Bone marrow (tissue), 2 donors: Measurements from ENCODE around the gene FGF16.
"Not testable (repeated sequence)": the region's sequence is repeated elsewhere in the genome, so short reads cannot be mapped to it uniquely, and the experiment has no call there.

Experiments
- DNase-seq, 2 donors: peaks; one replicate each; lab custom pipeline; 2025; lab: John Stamatoyannopoulos, UW

FGF16 gene

DNA sequence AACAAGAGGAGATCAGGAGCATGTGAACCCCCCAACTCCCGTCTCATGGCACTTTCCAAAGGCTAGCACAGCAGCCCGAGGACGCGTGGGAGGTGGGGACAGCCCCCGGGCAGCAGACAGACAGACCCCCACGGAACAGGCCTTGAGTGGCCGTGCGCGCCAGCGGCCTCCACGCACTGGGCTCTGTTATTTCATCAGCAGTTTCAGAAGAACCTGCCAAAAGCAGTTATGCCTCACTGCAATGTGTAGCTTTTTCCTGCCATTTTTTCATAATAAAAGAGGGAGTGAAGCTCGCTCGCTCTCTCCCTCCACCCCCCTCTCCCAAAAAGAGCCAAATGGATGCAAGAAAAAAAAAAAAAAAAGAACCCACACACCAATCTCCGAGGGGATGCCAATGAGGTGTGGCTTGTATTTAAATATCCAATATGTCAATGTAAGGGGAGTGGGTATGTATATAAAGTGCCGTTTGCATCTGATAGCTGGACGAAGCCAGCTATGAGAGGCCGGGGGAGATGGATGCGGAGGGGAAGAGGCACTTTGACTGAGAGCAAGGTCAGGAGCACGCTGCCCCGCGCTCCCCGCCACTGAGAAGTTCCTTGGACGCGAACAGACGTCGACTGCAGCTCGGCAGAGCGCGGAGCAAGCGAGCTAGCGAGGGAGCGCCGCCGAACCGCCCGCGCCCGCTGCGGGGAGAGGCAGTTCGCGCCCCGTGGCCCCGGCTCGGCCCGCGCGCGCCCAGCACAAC lies at the start of gene FGF16:
Gene FGF16, plus strand, starts transcription at position 482 of the 745 bp plus-strand sequence. CDS start 286 bp downstream, outside the sequence.
- DNase-seq, result no peak

DNA sequence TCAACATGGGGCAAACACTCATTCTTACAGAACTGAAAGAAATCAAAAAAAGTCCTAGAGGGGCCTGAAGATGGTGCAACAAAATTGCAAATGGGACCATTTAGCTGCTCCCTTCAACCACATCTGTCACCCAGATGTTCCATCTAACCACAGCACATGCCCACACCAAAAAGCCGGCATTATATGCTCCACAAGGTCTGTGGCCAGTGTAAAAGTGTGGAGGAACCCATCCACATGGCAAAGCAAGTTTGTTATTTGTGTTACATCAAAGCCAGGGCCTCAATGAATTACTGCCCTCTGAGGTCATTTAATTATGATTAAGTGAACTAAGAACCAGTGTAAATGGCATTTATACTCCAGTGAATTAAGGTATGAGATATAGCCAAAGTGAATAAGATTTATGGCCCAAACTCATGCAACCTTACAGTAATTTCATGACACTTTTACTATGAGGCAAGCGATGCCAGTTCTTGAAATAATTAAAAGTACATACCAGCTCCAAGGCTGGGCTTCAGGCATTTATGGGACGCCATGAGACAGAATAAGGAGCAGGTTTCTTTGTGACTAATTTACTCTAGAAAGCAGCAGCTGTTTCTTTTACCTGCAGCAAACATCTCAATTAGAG lies 48.7 kb upstream of the FGF16 start:
- no peak for DNase-seq

DNA sequence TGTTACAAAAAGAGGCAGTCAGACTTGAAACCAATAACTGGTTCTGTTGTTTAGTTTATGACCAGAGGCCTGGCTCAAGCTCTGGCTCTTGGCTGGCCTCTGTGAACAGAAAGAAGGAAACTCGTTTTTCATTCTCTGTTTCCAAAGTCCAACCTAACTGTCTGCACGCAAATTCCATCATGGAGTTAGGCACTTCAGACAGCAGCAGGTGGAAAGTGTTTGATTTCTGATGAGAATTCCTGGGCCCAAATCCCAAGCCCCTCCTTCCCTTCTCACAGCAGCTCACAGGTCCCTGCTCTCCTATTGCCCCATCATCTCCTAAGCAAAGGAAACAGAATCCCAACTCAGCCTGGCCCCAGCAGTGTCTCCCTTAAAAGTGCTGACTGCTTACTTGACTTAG lies 42.8 kb upstream of the FGF16 start:
- DNase-seq, result no peak

DNA sequence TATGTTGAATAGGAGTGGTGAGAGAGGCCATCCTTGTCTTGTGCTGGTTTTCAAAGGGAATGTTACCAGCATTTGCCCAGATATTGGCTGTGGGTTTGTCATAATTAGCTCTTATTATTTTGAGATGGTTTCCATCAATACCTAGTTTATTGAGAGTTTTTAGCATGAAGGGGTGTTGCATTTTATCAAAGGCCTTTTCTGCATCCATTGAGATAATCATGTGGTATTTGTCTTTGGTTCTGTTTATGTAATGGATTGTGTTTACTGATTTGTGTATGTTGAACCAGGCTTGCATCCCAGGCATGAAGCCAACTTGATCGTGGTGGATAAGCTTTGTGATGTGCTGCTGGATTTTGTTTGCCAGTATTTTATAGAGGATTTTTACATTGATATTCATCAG lies 39.4 kb upstream of the FGF16 start:
- DNase-seq, result not testable (repeated sequence)

DNA sequence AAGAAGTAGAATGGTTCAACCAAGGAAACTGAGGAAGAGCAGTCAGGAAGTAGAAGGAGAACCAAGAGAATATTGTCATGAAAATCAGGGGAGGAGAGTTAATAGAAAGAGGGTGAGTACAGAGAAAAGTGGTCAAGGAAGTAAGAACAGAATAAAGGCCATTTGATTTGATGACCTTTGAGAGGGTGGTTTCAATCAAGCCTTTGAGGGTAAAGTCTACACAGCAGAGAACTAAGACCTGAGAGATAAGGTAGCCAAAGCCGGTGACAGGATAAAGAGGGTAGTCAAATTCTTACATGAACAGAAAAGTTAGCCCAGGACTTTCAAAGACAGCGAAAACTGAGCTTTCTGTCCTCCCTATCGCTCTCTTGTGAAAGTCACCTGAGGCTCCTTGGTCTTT lies 34.6 kb upstream of the FGF16 start:
- no peak for DNase-seq

DNA sequence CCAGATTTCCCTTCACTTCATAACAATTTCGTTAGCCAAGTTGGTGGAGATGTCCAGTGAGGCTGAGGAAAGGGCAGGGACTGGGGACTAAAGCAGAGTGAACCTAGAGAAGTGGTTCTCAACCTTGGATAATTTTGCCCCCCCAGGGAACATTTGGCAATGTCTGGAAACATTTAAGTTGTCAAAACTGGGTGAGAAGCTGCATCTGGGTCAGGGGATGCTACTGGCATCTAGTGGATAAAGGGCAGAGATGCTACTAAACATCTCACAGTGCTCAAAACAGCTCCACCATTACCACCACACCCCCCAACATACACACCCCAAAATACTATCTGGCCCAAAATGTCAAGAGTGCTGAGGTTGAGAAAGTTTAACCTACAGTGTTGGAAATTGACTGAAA lies 32.0 kb upstream of the FGF16 start:
- no peak for DNase-seq

DNA sequence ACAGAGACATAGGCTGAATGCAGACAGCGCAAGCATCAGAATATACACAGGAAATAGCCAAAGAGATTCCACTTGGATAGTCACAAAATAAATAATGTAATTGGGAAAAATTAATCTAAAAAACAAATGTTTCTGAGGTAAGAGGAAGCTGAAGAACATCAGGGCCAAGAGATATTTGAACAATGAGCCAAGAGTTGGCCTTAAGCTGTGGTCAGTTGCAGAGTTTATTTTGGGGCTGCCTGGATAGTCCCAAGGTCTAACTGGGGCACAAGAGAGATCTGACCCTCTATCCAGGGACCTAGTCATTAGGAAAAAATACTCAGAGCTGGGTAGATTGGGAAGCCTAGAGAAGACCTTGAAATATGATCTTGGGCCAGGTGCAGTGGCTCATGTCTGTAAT lies 31.3 kb upstream of the FGF16 start:
- DNase-seq, result no peak

DNA sequence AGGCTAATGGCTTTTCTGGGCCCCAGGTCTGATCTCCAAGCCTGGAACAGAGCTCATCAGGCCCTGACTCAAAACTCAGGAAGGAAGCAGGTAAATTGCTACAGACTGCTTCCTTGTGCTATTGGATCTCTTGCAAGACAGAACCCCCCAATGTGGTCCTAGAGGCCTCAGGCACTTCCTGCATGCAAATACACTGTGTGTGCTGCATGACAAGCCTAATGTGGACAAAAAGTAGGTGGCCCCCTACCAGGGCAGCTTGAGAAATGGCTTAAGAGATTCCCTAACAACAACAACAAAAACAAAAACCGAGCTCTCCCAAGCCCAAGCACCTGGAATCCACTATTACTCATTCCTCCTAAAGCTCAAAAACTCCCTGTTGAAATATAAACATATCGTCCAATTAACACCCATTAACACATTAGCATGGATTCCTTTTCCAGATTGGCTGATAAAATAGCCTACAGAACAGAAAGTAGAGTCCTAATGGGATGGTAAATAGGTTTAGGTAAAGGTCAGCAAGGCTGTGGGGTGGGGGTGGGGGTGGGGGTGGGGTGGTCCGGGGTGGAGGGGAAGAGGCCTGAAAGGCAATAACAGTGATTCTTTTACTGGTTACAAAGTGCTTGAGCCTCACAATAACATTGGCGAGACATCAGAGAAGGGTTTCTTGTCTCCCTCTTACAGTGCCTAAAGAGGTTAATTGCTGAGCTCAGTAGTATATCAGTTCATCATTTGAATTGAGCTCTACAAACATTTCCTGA lies 24.1 kb upstream of the FGF16 start:
- DNase-seq, result no peak

DNA sequence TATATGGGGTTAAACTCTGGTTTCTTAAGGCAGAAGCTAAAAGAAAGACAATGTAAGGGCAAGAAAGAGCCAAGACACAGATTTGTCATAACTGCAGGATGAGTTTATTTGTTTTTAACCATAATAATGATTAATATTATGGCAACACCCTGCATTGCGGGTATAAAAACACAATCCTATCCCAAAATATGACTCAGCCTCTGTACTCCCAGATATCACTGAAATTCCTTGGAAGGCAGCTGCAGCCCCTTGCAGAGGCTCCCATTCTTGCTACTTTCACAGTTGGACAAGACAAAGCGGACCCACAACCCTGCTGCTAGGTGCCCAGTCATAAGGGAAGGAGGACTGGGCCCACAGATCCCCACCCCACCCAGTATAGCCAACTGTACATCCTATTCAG lies 20.4 kb upstream of the FGF16 start:
- no peak for DNase-seq

DNA sequence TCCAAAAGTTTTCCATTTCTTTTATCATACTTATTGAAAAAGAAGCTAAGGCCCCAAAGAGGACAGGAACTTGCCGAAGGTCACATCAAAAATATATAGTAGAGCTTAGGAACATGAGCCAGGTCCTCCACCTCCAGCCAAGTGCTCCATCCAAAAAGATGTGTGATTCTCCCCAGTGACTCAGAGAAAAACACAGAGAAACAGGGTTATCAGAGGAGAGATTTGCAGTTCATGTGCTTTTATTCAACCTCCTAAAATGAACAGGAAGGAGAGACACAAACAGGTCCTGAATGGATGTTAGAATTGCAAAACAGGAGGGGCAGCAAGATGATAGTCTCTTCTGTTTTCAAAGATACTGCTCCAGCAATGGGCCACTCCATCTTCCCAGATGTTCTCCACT lies 19.6 kb upstream of the FGF16 start:
- DNase-seq, result no peak

DNA sequence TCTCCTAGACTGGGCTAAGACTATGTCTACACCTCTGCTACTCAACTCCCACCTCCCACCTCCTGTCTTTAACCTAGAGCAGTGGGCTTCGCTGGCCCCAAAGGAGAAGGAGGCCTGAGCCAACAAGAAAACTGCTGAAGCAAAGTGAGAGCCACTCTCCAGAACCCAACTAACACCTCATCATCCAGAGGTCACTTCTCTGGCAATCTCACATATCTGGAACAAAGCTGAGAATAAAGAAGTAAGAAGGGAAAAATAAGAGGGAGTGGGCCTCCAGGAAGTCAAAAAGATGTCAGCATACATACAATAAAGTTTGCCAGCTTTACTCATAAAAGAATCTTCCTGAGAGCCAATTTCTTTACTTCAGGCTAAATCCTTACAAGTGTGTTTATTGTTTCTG lies 18.6 kb upstream of the FGF16 start:
- DNase-seq, result no peak

DNA sequence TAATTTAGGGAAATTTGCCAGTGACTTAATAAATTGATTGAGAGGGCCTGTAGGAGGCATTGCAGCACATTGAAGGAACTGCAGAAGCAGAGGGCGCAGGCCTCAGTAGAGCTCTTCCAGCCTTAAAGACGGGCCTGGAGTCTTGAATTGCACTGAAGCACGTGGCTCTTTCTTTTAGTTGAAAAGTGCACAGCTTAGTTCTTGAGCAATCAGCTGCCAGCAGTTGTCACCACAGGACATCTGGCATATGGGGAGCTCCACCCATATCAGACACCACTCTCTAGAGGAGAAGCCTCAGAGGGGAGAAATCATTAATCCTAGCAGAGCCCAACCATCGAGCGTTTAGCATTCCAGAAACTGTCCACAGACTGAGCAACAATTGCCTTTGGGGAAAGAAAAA lies 16.0 kb upstream of the FGF16 start:
- no peak for DNase-seq

DNA sequence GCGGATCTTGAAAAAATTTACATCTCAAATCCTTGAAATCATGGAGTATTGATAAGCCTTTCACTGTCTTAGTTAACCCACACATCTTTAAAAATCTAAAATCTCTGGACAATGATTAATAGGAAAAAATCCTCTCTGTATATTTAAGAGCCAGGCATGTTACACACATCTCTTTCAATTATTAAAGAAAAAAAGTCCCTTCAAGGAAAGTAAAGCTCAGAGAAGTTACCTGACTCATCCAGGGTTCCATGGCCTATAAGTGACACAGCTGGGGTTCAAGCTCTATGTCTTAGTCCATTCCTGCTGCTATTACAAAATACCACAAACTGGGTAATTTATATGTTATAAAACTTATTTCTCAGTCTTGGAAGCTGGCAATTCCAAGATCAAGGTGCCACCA lies 14.2 kb upstream of the FGF16 start:
- DNase-seq, result no peak

DNA sequence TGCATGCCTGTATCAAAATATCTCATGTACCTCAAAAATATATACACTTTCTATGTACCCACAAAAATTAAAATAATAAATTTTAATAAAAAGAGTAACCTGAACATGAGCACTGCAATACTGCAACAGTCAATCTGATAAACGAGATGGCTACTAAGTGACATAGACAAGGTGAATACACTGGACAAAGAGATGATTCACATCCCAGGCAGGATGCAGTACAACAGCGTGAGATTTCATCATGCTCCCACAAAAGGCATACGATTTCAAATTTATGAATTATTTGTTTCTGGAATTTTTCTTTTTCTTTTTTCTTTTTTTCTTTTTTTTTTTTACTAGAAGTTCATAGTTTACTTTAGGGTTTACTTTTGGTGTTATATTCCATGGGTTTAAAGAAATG lies 12.2 kb upstream of the FGF16 start:
- DNase-seq, result no peak

DNA sequence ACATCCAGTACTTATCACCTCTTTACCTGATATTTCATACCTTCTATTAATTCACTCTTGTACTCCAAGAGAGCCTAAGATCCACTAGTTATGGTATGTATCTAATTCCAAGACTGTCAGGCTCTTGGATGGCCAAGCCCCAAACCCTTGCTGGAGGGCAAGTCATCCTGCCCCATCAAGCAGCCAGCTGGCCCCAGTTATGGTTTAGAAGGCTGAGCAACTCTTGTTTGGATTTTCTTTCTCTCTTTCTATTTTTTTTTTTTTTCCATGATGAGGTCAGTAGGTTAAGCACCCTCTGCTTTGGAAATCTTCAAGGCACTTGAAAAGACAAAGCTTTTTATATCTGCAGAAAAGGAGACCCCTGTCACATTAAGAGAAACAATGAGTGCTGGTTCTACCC lies 10.9 kb upstream of the FGF16 start:
- DNase-seq, result no peak

DNA sequence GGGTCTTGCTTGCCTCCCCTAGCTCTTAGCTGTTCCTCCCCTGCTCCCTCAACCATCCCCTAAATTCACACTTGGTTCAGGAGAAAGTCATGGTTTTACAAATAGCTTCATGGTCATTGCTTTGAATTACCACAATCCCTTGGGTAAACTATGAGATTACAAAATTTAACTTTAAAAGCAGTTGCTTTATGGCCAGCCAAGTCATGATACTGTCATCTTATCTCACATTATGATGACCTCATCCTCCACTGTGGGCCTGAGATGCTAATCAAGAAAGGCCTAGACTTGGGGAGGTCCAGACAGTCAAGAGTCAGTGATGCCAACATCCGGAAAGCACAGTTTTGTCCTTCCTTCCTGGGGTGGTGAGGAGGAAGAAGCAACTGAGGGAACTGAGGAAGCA lies 10.5 kb upstream of the FGF16 start:
- no peak for DNase-seq

DNA sequence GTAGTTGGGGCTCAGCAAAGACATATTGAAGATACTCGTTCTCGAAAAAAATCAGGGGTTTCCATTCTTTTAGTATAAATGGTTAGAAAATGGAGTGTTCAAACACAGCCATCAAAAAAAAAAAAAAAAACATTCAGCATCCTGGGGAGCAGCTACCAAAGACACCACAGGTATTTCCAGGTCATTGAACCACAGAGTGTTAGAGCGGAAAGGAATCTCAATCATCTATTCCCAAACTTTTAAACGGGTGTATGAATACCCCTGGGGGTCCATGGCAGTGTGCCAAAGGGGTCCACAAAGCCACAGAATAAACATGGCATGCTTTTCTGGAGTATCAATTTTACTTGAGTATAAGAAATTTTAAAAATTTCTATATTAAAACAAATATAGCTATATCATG lies 6.9 kb upstream of the FGF16 start:
- no peak for DNase-seq

DNA sequence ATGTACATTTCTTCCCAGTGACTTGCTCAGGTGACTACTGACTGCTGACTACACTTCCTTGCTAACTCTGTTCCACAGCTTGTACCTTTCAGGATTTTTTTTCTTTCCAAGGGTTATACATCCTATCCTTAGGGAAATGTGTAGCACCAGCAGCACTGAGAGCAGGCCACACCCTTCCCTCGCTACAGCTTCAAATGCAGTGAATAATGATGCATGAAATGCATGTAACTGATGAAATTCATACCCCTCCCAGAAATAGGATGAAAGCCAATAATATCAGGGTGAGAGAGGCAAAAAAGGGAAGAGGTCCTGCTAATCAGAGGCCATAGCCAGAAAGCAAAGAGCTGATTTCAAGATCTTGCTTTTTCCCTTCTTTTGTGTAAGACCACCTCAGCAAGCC lies 6.2 kb upstream of the FGF16 start:
- no peak for DNase-seq

DNA sequence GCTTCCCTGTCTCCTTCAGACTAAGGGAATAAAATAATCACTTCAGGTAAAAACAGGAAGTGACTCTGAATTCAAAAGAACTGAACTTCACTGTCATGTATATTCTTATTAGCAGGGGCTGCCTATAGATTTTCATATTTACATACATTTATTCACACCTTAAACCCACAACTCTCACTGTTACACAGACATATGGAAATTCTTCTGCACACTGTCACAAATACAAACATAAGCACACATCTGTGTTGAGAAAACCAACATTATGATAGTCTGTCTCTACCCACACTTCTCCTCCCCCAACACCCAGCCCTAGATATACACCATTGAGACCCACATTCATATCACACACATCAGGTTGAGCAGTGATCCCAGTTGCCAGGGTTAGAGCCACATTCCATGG lies 5.7 kb upstream of the FGF16 start:
- no peak for DNase-seq

DNA sequence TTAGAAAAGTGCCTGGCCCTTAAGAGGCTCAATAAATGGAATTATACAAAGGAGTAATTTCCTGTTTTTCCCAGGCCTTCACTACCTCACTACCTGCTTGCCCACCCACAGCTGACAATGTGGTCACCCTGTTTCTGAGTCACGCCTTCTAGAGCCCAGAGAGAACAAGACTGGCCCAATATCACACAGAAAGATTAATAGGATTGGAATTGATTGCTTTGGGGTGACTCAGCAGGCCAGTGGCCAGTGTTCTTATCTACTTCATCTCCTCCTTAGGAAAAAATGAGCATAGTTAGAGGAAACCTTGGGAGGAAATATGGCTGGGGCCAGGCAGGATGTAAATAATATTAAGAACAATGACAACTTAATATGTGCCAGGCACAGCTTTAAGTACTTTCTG lies 4.5 kb upstream of the FGF16 start:
- no peak for DNase-seq

DNA sequence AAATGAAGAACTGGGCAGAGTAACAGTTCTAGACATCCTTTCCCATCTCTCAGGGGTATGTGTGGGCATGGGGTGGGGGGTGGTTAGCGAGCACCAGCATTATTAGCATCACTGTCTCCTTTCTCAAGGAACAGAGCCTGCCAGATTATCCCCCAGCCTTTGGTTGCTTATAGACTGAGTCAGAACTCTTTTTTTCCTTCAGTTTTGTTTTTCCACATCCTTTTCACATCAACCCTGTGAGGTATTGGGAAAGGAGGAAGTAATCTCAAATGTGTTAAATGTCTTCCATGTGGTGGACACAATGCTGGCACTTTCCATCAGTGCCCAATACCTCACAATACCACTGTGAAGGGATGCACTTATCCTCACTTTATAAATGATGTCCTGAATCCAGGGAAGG lies 3.1 kb upstream of the FGF16 start:
- no peak for DNase-seq

DNA sequence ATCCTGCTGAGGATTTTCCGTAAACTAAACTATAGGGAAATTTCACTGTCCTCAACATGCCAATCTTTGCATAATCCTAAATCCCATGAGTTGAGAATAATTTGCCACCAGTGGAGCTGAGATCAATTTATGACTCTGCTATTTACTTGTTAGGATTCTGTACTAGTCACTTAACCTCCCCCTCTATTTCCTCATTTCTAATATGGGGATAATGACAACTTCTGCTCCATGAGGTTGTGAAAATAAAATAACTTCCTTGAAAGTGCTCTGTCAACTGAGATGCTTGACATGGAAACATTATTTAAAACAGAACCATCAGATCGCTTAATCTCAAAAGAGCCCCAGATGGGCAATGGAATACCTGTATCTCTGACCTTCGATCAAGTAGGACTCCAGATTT lies 2.6 kb upstream of the FGF16 start:
- no peak for DNase-seq

DNA sequence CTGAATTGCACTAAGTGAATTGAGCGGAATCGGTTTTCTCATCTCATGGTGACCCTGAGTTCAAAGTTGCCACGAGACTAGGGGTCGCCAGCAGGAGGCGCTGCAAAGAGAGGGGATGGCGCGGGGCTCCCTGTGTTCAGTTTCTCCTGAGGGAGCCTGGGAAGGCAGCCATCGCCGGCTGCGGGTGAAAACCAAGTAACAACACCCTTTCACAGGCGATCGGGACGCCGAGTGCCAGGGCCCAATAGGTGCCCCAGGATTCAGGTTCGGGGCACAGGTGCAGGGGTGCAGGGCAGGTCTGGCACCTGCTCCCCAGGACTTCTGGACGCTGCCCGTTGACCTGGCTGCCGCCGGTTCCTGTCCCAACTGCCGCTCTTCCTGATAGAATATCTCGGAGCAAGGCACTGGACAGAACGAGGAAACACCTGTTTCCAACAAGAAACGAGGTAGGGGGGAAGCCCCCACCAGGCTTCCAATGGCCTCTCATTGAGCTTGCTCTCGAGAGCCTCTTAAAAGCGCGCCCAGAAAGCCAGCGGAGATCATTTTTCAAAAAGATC lies 1.1 kb upstream of the FGF16 start:
- no peak for DNase-seq
